Liver (tissue), 9 donors: ENCODE measurements around the gene CDK19. TPM values are rescaled to one million over a fixed set of nuclear protein-coding genes. Genes with fewer than 3 reads are reported as not detected.

Experiments used
- DNase-seq: peaks from one replicate; pipeline ENCODE4 v3.0.0-alpha.2; 2017; ENCODE audit warnings: low spot score
- H3K27ac ChIP-seq, 2 donors: one replicate each; pipeline ENCODE4 v1.7.0; 2013; ENCODE audit warnings: inconsistent platforms in 2 of 2, low read length in 2 of 2, control low read depth in 1 of 2, low read depth in 1 of 2, mild to moderate bottlenecking in 1 of 2
- H3K27me3 ChIP-seq, 4 donors: one replicate each; pipeline versions ENCODE4 v1.6.1 to v1.7.0; 2013; ENCODE audit warnings: low read length in 3 of 4, inconsistent platforms in 1 of 4, mild to moderate bottlenecking in 1 of 4, moderate library complexity in 1 of 4; ENCODE audit not compliant: control insufficient read depth in 4 of 4, insufficient read depth in 4 of 4
- H3K36me3 ChIP-seq, 4 donors: one replicate each; pipeline versions ENCODE4 v1.6.1 to v1.7.0; 2013; ENCODE audit warnings: low read length in 3 of 4, mild to moderate bottlenecking in 3 of 4, low read depth in 1 of 4, moderate library complexity in 1 of 4; ENCODE audit not compliant: control insufficient read depth in 4 of 4, insufficient read depth in 3 of 4
- H3K4me1 ChIP-seq, 4 donors: one replicate each; pipeline versions ENCODE4 v1.6.1 to v1.7.0; 2013; ENCODE audit warnings: low read length in 3 of 4, mild to moderate bottlenecking in 3 of 4, moderate library complexity in 1 of 4; ENCODE audit not compliant: control insufficient read depth in 4 of 4, insufficient read depth in 4 of 4
- H3K4me3 ChIP-seq, 3 donors: one replicate each; pipeline versions ENCODE4 v1.6.1 to v1.7.0; 2013; ENCODE audit warnings: low read length in 3 of 3, control low read depth in 1 of 3, low read depth in 1 of 3, mild to moderate bottlenecking in 1 of 3
- H3K9ac ChIP-seq, 2 donors: one replicate each; pipeline ENCODE4 v1.7.0; 2013; ENCODE audit warnings: low read length in 2 of 2, mild to moderate bottlenecking in 2 of 2, moderate library complexity in 2 of 2, control low read depth in 1 of 2, low read depth in 1 of 2
- H3K9me3 ChIP-seq, 4 donors: one replicate each; pipeline versions ENCODE4 v1.6.1 to v1.7.0; 2013; ENCODE audit warnings: low read length in 3 of 4; ENCODE audit not compliant: control insufficient read depth in 4 of 4
- EGR1 ChIP-seq, 2 donors: IDR thresholded peaks; 2 replicates each; pipeline ENCODE4 v1.6.1; 2016 to 2018; ENCODE audit warnings: antibody characterized with exemption in 2 of 2, low read depth in 2 of 2
- FOXA1 ChIP-seq: IDR thresholded peaks from 2 replicates; pipeline ENCODE4 v1.6.1; 2016; ENCODE audit warnings: antibody characterized with exemption
- FOXA2 ChIP-seq: IDR thresholded peaks from 2 replicates; pipeline ENCODE4 v1.6.1; 2016; ENCODE audit warnings: antibody characterized with exemption
- GABPA ChIP-seq, 2 donors: IDR thresholded peaks in 1 of 2; conservative IDR thresholded peaks in 1 of 2; 2 replicates each; pipeline ENCODE4 v1.6.1; 2016; ENCODE audit warnings: antibody characterized with exemption in 2 of 2, mild to moderate bottlenecking in 1 of 2, moderate library complexity in 1 of 2
- HNF4A ChIP-seq, 2 donors: conservative IDR thresholded peaks; 2 replicates each; pipeline ENCODE4 v1.6.1; 2016; ENCODE audit warnings: antibody characterized with exemption in 2 of 2, mild to moderate bottlenecking in 2 of 2
- HNF4G ChIP-seq: IDR thresholded peaks from 2 replicates; pipeline ENCODE4 v1.6.1; 2016; ENCODE audit warnings: antibody characterized with exemption
- JUND ChIP-seq, 2 donors: IDR thresholded peaks; 2 replicates each; pipeline ENCODE4 v1.6.1; 2016; ENCODE audit warnings: antibody characterized with exemption in 2 of 2
- NR2F2 ChIP-seq: IDR thresholded peaks from 2 replicates; pipeline ENCODE4 v1.6.1; 2016; ENCODE audit warnings: antibody characterized with exemption
- RAD21 ChIP-seq, 2 donors: IDR thresholded peaks; 2 replicates each; pipeline ENCODE4 v1.6.1; 2016; ENCODE audit warnings: antibody characterized with exemption in 2 of 2, mild to moderate bottlenecking in 2 of 2
- RXRA ChIP-seq, 2 donors: IDR thresholded peaks; 2 replicates each; pipeline ENCODE4 v1.6.1; 2017 to 2018; ENCODE audit warnings: antibody characterized with exemption in 2 of 2, mild to moderate bottlenecking in 1 of 2
- SP1 ChIP-seq: IDR thresholded peaks from 2 replicates; pipeline ENCODE4 v1.6.1; 2018; ENCODE audit warnings: antibody characterized with exemption, mild to moderate bottlenecking
- TAF1 ChIP-seq: conservative IDR thresholded peaks from 2 replicates; pipeline ENCODE4 v1.6.1; 2016; ENCODE audit warnings: antibody characterized with exemption, mild to moderate bottlenecking
- YY1 ChIP-seq: IDR thresholded peaks from 2 replicates; pipeline ENCODE4 v1.6.1; 2016; ENCODE audit warnings: antibody characterized with exemption, mild to moderate bottlenecking
- WGBS: extraction: QIAGEN DNeasy Blood & Tissue Kit; methylation state at CpG from one replicate; pipeline ENCODE4 v1.1.7; 2013; 5-methylcytosine and 5-hydroxymethylcytosine counted together
- polyA plus RNA-seq, 2 donors: library from polyadenylated mRNA; stranded (reverse) in 1 of 2; unstranded in 1 of 2; fragments of 200-250 nt in 1 of 2; fragments of >200 nt in 1 of 2; fragmentation: Nextera tagmentation in 1 of 2; extraction: Ambion mirVana in 1 of 2; gene quantifications; one replicate each; pipeline versions ENCODE4 v1.2.1 to v1.2.3, GENCODE V29; 2013 to 2015
- total RNA-seq, 2 donors: library from RNA; depleted of rRNA; stranded (reverse); fragments of >200 nt; gene quantifications; one replicate each; pipeline ENCODE4 v1.2.3, GENCODE V29; 2014
- TF ChIP-seq, protein P1 (sequence below): IDR thresholded peaks from 2 replicates; pipeline ENCODE4 v1.6.1; 2016; ENCODE audit warnings: antibody characterized with exemption
- TF ChIP-seq, protein P2 (sequence below): IDR thresholded peaks from 2 replicates; pipeline ENCODE4 v1.6.1; 2016; ENCODE audit warnings: antibody characterized with exemption, mild to moderate bottlenecking
- TF ChIP-seq, protein P3 (sequence below): IDR thresholded peaks from 2 replicates; pipeline ENCODE4 v1.6.1; 2016; ENCODE audit warnings: antibody characterized with exemption
- TF ChIP-seq, protein P4 (sequence below): fragments of 150-350 bp; IDR thresholded peaks from 2 replicates; pipeline ENCODE4 v1.5.1; 2017; ENCODE audit warnings: improper control_type of control experiment, low read depth, low read length; ENCODE audit not compliant: missing input control
- TF ChIP-seq, protein P5 (sequence below): IDR thresholded peaks from 2 replicates; pipeline ENCODE4 v1.6.1; 2016; ENCODE audit warnings: antibody characterized with exemption
- donor health status: healthy.
- donor health status: healthy.
- donor health status: healthy.
- donor health status: healthy.
- donor health status: healthy.

The CDK19 gene
- total and polyA plus RNA-seq, 4 donors: 1.8 to 7.6 (median 3.9) TPM

DNA sequence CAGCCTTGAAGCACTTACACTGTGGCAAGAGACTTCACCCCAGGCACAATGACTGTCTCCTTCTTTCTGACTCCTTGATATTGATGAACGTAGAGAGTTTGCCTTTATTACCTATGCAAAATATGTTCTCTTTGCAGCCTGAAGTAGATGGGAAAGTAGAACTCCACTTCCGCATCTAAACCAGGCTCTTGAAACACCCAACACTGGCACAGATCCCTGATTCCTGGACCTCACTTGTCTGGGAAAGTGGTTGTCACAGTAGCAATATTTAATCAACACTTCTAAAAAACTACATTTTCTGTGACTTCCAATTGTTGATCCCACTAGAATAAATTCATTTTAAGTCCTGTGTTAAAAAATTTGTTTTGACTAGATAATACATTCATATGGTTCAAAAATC lies 143.1 kb downstream of the CDK19 start:
- TF ChIP-seq, protein P1, sequence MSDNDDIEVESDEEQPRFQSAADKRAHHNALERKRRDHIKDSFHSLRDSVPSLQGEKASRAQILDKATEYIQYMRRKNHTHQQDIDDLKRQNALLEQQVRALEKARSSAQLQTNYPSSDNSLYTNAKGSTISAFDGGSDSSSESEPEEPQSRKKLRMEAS: no peak
- TF ChIP-seq, protein P2, sequence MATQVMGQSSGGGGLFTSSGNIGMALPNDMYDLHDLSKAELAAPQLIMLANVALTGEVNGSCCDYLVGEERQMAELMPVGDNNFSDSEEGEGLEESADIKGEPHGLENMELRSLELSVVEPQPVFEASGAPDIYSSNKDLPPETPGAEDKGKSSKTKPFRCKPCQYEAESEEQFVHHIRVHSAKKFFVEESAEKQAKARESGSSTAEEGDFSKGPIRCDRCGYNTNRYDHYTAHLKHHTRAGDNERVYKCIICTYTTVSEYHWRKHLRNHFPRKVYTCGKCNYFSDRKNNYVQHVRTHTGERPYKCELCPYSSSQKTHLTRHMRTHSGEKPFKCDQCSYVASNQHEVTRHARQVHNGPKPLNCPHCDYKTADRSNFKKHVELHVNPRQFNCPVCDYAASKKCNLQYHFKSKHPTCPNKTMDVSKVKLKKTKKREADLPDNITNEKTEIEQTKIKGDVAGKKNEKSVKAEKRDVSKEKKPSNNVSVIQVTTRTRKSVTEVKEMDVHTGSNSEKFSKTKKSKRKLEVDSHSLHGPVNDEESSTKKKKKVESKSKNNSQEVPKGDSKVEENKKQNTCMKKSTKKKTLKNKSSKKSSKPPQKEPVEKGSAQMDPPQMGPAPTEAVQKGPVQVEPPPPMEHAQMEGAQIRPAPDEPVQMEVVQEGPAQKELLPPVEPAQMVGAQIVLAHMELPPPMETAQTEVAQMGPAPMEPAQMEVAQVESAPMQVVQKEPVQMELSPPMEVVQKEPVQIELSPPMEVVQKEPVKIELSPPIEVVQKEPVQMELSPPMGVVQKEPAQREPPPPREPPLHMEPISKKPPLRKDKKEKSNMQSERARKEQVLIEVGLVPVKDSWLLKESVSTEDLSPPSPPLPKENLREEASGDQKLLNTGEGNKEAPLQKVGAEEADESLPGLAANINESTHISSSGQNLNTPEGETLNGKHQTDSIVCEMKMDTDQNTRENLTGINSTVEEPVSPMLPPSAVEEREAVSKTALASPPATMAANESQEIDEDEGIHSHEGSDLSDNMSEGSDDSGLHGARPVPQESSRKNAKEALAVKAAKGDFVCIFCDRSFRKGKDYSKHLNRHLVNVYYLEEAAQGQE: no peak
- no peak for TF ChIP-seq NR2F2
- TF ChIP-seq HNF4G: no peak
- no peak for TF ChIP-seq RAD21 (IDR thresholded peaks at IDR 0.05)
- no peak for TF ChIP-seq FOXA2
- TF ChIP-seq JUND (IDR thresholded peaks at IDR 0.05): no peak
- TF ChIP-seq, protein P3, sequence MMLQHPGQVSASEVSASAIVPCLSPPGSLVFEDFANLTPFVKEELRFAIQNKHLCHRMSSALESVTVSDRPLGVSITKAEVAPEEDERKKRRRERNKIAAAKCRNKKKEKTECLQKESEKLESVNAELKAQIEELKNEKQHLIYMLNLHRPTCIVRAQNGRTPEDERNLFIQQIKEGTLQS: no peak
- TF ChIP-seq, protein P4, sequence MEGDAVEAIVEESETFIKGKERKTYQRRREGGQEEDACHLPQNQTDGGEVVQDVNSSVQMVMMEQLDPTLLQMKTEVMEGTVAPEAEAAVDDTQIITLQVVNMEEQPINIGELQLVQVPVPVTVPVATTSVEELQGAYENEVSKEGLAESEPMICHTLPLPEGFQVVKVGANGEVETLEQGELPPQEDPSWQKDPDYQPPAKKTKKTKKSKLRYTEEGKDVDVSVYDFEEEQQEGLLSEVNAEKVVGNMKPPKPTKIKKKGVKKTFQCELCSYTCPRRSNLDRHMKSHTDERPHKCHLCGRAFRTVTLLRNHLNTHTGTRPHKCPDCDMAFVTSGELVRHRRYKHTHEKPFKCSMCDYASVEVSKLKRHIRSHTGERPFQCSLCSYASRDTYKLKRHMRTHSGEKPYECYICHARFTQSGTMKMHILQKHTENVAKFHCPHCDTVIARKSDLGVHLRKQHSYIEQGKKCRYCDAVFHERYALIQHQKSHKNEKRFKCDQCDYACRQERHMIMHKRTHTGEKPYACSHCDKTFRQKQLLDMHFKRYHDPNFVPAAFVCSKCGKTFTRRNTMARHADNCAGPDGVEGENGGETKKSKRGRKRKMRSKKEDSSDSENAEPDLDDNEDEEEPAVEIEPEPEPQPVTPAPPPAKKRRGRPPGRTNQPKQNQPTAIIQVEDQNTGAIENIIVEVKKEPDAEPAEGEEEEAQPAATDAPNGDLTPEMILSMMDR: no peak
- TF ChIP-seq, protein P5, sequence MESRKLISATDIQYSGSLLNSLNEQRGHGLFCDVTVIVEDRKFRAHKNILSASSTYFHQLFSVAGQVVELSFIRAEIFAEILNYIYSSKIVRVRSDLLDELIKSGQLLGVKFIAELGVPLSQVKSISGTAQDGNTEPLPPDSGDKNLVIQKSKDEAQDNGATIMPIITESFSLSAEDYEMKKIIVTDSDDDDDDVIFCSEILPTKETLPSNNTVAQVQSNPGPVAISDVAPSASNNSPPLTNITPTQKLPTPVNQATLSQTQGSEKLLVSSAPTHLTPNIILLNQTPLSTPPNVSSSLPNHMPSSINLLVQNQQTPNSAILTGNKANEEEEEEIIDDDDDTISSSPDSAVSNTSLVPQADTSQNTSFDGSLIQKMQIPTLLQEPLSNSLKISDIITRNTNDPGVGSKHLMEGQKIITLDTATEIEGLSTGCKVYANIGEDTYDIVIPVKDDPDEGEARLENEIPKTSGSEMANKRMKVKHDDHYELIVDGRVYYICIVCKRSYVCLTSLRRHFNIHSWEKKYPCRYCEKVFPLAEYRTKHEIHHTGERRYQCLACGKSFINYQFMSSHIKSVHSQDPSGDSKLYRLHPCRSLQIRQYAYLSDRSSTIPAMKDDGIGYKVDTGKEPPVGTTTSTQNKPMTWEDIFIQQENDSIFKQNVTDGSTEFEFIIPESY: no peak
- no peak for TF ChIP-seq SP1
- TF ChIP-seq EGR1 (IDR thresholded peaks at IDR 0.05; ENCODE audit: low read depth in 2 of 2): no peak
- TF ChIP-seq RXRA (IDR thresholded peaks at IDR 0.05): no peak
- no peak for TF ChIP-seq FOXA1
- no peak for TF ChIP-seq YY1
- no peak for TF ChIP-seq HNF4A (conservative IDR thresholded peaks at IDR 0.05)
- TF ChIP-seq GABPA (IDR thresholded peaks at IDR 0.05 in 1 of 2, conservative IDR thresholded peaks at IDR 0.05 in 1 of 2): no peak
- no peak for TF ChIP-seq TAF1
- 96% methylated on average over 2 of the region's 2 CpGs for WGBS
- peaks cover 0 to 2% (median 0%) of the 10 kb centered on the region in 4 donors for H3K36me3 ChIP-seq
- H3K4me3 ChIP-seq: no peak overlapping the region
- no peak overlapping the region for H3K27ac ChIP-seq
- H3K9ac ChIP-seq: no peak overlapping the region
- no peak for DNase-seq
- no peaks in the 10 kb centered on the region for H3K9me3 ChIP-seq
- H3K4me1 ChIP-seq: peaks cover 0 to 7% (median 3%) of the 10 kb centered on the region in 4 donors
- no peaks in the 10 kb centered on the region for H3K27me3 ChIP-seq
